ENCODE measurements around the gene FKBP8. TPM values are rescaled to one million over a fixed set of nuclear protein-coding genes. Genes with fewer than 3 reads are reported as not detected.
A peak's percentile ranks its signal among the peaks of the same experiment; 100 is the strongest.

Gene FKBP8
- total RNA-seq, 1 donor from 2014 or later, result 181 TPM

GRCh38 chr19:18507021-18507726 lies 36.2 kb downstream of the FKBP8 start:
- intact Hi-C loops (cut with micrococcal nuclease), result no loop called here
- ATAC-seq, result peak; percentile 81
- peak; percentile 78 for DNase-seq

- ATAC-seq (peak; percentile 0), DNase-seq (peak; percentile 62)
- intact Hi-C loops (cut with micrococcal nuclease), result no loop called here
Observed at GRCh38 chr19:18506101-18506930, 37.1 kb downstream of the FKBP8 start.

GRCh38 chr19:18504886-18505610 lies 38.3 kb downstream of the FKBP8 start:
- intact Hi-C loops (cut with micrococcal nuclease), result no loop called here
- DNase-seq, result no peak
- ATAC-seq, result no peak

- ATAC-seq (peak; percentile 0), DNase-seq (peak; percentile 54)
- intact Hi-C loops (cut with micrococcal nuclease), result no loop called here
Observed at GRCh38 chr19:18503971-18504885, 39.1 kb downstream of the FKBP8 start.

- intact Hi-C loops (cut with micrococcal nuclease), result no loop called here
- ATAC-seq (no peak), DNase-seq (no peak)
Observed at GRCh38 chr19:18503337-18503970, 39.9 kb downstream of the FKBP8 start.

- intact Hi-C loops (cut with micrococcal nuclease), result no loop called here
- DNase-seq, result peak; percentile 78
- ATAC-seq, result peak; percentile 10
Observed at GRCh38 chr19:18502638-18503294, 40.6 kb downstream of the FKBP8 start.

GRCh38 chr19:18502246-18502637 lies 41.1 kb downstream of the FKBP8 start:
- ATAC-seq (no peak), DNase-seq (no peak)
- intact Hi-C loops (cut with micrococcal nuclease), result no loop called here

- intact Hi-C loops (cut with micrococcal nuclease), result no loop called here
- ATAC-seq (peak; percentile 60), DNase-seq (peak; percentile 81)
Observed at GRCh38 chr19:18501832-18502231, 41.5 kb downstream of the FKBP8 start.

GRCh38 chr19:18501351-18501750 lies 42.0 kb downstream of the FKBP8 start:
- no peak for ATAC-seq
- intact Hi-C loops (cut with micrococcal nuclease), result no loop called here

GRCh38 chr19:18500799-18501198 lies 42.6 kb downstream of the FKBP8 start:
- DNase-seq (peak; percentile 86), ATAC-seq (peak; percentile 63)
- intact Hi-C loops (cut with micrococcal nuclease), result no loop called here

More at GRCh38 chr19:18501351-18501750, 42.0 kb downstream of the FKBP8 start:
- no peak for DNase-seq

- peak; percentile 2 for ATAC-seq
- no peak for DNase-seq
- intact Hi-C loops (cut with micrococcal nuclease), result no loop called here
Observed at GRCh38 chr19:18500376-18500775, 43.0 kb downstream of the FKBP8 start.

- no peak for ATAC-seq
- no peak for DNase-seq
- intact Hi-C loops (cut with micrococcal nuclease), result no loop called here
Observed at GRCh38 chr19:18499055-18499775, 44.2 kb downstream of the FKBP8 start.

GRCh38 chr19:18496980-18497256 lies 46.5 kb downstream of the FKBP8 start:
- intact Hi-C loops (cut with micrococcal nuclease), result no loop called here
- ATAC-seq, result no peak
- no peak for DNase-seq

- DNase-seq, result peak; percentile 60
- intact Hi-C loops (cut with micrococcal nuclease), result no loop called here
- no peak for ATAC-seq
Observed at GRCh38 chr19:18496167-18496979, 47.0 kb downstream of the FKBP8 start.

- intact Hi-C loops (cut with micrococcal nuclease), result no loop called here
- ATAC-seq (no peak), DNase-seq (no peak)
Observed at GRCh38 chr19:18495204-18495911, 48.0 kb downstream of the FKBP8 start.

- intact Hi-C loops (cut with micrococcal nuclease), result no loop called here
- no peak for DNase-seq
Observed at GRCh38 chr19:18494267-18494607, 49.1 kb downstream of the FKBP8 start.

More at GRCh38 chr19:18494267-18494607, 49.1 kb downstream of the FKBP8 start:
- ATAC-seq, result no peak
